HG03565 (cell line): ENCODE data around the gene SYP.
"Not testable (repeated sequence)": the region's sequence is repeated elsewhere in the genome, so short reads cannot be mapped to it uniquely, and the experiment has no call there.

Experiments
- ATAC-seq: cut with Tn5 transposase; IDR thresholded peaks from one replicate; pipeline ENCODE4 v1.9.1; 2021; ENCODE audit warnings: mild to moderate bottlenecking, moderate library complexity; ENCODE audit not compliant: unreplicated experiment

The SYP gene

GRCh38 chrX:49143154-49143553, 56.8 kb downstream of the SYP start:
- ATAC-seq = not testable (repeated sequence)

GRCh38 chrX:49142264-49142663, 57.7 kb downstream of the SYP start:
- not testable (repeated sequence) for ATAC-seq

DNA sequence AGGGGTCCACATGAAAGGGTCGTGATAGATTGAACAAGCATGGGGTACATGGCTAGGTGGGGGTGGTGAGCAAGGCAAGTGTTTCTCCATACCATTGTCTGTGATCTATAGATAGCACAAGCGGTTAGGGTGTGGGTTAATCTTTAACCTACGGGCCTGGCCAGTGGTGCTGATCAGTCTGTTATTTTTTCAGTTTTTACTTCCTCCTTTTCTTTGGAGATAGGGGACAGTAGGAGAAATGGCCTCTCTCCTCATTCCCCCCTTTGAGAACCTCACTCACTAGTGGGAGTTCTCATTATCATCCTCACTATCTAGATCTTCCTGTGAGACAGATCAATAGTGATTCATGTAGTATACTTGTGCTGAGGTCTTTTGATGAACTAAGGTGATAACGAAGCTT, 60.3 kb downstream of the SYP start:
- ATAC-seq = no peak
